Fibroblast of lung (primary cell): ENCODE results near the gene AMACR.

Source experiments
- CTCF ChIP-seq, 2 donors: IDR thresholded peaks in 1 of 2; conservative IDR thresholded peaks in 1 of 2; 1 replicate in 1 of 2; 2 replicates in 1 of 2; pipeline ENCODE4 v1.5.1; 2011 to 2012; ENCODE audit warnings: low read length in 2 of 2, control low read depth in 1 of 2, inconsistent platforms in 1 of 2, low read depth in 1 of 2, mild to moderate bottlenecking in 1 of 2
- EZH2 ChIP-seq: IDR thresholded peaks from 2 replicates; pipeline ENCODE4 v1.5.1; 2012; ENCODE audit warnings: low read length, control low read depth, mild to moderate bottlenecking; ENCODE audit errors: missing control alignments

- TF ChIP-seq CTCF (conservative IDR thresholded peaks at IDR 0.05 in 1 of 2, IDR thresholded peaks at IDR 0.05 in 1 of 2; ENCODE audit: low read depth in 1 of 2, low read length in 2 of 2) (no peak), EZH2 (no peak)
These were observed 27.9 kb upstream of the AMACR start for GRCh38 chr5:34035756-34036155.
